Activated naive CD4-positive, alpha-beta T cell treated with anti-CD3 and anti-CD28 coated beads, Interleukin-2, amount 50 U/mL, for 24 hours (primary cell): ENCODE measurements around the gene CEP19.

Experiments used
- H3K27ac Mint-ChIP-seq: one replicate; pipeline ENCODE4 v1.8.0; 2021; ENCODE audit warnings: mild to moderate bottlenecking, mixed read lengths
- H3K27me3 Mint-ChIP-seq: one replicate; pipeline ENCODE4 v1.8.0; 2021; ENCODE audit warnings: mixed read lengths
- H3K36me3 Mint-ChIP-seq: one replicate; pipeline ENCODE4 v1.8.0; 2021; ENCODE audit warnings: mixed read lengths
- H3K4me1 Mint-ChIP-seq: one replicate; pipeline ENCODE4 v1.8.0; 2021; ENCODE audit warnings: mixed read lengths
- H3K4me3 Mint-ChIP-seq: one replicate; pipeline ENCODE4 v1.8.0; 2021; ENCODE audit warnings: mild to moderate bottlenecking, mixed read lengths
- H3K9me3 Mint-ChIP-seq: one replicate; pipeline ENCODE4 v1.8.0; 2021; ENCODE audit warnings: mixed read lengths

CEP19 gene

DNA sequence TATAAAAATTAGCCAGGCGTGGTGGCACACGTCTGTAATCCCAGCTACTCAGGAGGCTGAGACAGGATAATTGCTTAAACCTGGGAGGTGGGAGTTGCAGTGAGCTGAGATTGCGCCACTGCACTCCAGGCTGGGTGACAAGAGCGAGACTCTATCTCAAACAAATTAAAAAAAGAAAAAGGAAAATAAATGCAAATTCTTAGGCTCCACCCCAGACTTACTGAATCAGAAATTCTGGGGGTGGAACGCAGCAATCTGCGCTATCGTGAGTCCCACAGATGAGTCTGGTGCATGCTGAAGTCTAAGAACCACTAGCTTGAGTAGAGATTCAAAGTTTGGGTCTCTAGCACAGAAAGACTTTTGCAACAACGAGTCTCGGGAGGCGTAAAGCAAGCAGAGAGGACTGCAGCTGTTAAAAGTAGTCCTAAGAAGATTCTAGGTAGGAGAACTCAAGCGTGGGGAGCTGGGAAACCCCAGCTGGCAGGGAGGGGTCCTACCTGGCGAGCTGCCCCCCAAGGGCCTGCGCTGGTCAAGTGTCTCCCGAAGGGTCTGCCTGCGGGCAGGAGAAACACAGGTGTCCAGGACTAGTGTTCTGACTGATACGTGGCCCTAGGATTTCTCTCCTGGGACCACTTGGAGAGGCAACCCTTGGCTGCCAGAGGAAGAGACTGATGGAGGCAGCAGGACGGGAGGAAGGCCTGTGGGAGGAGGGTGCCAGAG is 21.9 kb downstream of the CEP19 start:
- Mint-ChIP-seq H3K4me1 (peaks cover 3% of the 10 kb centered on the region), H3K27ac (no peak overlapping the region), H3K27me3 (no peaks in the 10 kb centered on the region), H3K9me3 (no peaks in the 10 kb centered on the region), H3K36me3 (no peaks in the 10 kb centered on the region), H3K4me3 (no peak overlapping the region)

- Mint-ChIP-seq H3K4me1 (peaks cover 14% of the 10 kb centered on the region), H3K27ac (peak overlapping the region; percentile 4), H3K9me3 (no peaks in the 10 kb centered on the region), H3K4me3 (no peak overlapping the region), H3K27me3 (no peaks in the 10 kb centered on the region), H3K36me3 (no peaks in the 10 kb centered on the region)
Observed at GRCh38 chr3:196688349-196688748, 23.7 kb downstream of the CEP19 start.

DNA sequence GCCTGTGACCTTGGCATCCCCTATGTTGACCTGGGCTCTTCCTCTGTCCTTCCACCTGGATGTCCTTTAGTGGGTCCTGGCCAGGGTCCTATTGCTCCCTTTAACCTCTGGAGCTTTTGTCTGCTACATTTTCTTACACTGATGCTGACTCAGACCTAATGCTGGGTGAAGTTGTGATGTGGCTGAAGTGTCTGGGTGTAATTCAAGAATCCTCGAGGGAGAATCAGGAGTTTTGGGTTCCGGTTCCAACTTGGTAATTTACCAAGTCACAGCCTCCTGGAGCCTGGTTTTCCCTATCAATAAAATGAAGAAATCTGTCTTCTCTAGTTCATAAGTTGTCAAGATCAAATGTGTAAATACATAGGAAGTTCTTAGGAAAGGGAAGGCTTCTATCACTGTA is 25.6 kb downstream of the CEP19 start:
- Mint-ChIP-seq H3K36me3 (no peaks in the 10 kb centered on the region), H3K27me3 (no peaks in the 10 kb centered on the region), H3K4me3 (no peak overlapping the region), H3K4me1 (peaks cover 14% of the 10 kb centered on the region), H3K27ac (no peak overlapping the region), H3K9me3 (no peaks in the 10 kb centered on the region)

DNA sequence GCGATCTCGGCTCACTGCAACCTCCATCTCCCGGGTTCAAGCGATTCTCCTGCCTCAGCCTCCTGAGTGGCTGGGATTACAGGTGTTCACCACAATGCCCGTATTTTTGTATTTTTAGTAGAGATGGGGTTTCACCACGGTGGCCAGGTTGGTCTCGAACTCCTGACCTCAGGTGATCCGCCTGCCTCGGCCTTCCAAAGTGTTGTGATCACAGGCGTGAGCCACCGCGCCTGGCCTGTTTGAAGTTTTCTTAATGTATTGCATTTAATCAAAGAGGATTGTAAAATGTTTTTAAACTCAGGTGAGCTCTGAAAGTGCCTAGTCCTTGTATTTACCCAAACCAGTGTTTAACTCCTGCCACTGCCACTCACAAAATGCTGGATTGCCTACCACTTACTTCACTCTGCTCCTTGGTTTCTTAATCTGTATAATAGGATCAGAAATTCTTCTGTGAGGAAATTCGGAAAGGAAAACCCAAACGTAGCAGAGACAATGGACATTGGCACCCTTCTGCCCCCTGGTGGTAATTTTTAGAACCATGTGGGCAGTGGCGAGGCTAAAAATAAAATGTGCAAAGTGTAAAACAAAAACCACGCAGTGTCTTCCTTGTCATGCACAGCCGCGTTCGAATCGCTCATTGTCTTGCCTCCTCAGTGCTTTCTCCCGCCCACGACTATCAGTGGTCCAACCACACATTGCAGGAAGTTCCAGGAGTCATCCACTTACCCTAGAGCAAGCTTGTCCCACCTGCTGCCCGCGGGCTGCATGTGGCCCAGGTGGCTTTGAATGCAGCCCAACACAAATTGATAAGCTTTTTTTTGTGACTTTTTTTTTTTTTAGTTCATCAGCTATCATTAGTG is 27.3 kb downstream of the CEP19 start:
- Mint-ChIP-seq H3K27ac (no peak overlapping the region), H3K36me3 (no peaks in the 10 kb centered on the region), H3K27me3 (no peaks in the 10 kb centered on the region), H3K4me3 (no peak overlapping the region), H3K4me1 (peaks cover 14% of the 10 kb centered on the region), H3K9me3 (no peaks in the 10 kb centered on the region)

- Mint-ChIP-seq H3K9me3 (no peaks in the 10 kb centered on the region), H3K36me3 (no peaks in the 10 kb centered on the region), H3K4me3 (no peak overlapping the region), H3K27ac (peak overlapping the region; percentile 1), H3K4me1 (peaks cover 11% of the 10 kb centered on the region), H3K27me3 (no peaks in the 10 kb centered on the region)
Observed at GRCh38 chr3:196677931-196678330, 34.1 kb downstream of the CEP19 start.

DNA sequence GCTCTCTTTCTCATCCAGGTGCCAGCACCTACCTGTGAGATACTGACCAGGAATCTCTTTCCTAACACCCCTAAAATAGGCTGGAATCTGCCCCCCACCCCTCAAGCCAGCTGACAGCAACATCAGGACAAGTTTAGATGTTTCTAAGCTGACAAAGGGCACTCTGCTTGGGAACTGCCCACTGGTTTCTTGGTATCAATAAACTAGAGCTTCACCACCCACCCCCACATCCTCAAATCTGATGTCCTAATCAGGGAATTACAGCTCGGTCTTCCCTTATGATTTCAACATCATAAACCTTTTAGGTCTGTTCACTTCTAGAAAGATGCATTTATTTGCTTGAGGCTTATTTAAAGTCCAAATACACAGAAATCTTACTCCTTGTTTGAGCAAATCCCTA is 34.7 kb downstream of the CEP19 start:
- H3K4me3 Mint-ChIP-seq, result no peak overlapping the region
- no peaks in the 10 kb centered on the region for H3K9me3 Mint-ChIP-seq
- no peaks in the 10 kb centered on the region for H3K27me3 Mint-ChIP-seq
- H3K27ac Mint-ChIP-seq, result no peak overlapping the region
- peaks cover 11% of the 10 kb centered on the region for H3K4me1 Mint-ChIP-seq
- H3K36me3 Mint-ChIP-seq, result no peaks in the 10 kb centered on the region

- no peaks in the 10 kb centered on the region for H3K36me3 Mint-ChIP-seq
- H3K4me3 Mint-ChIP-seq, result no peak overlapping the region
- peaks cover 27% of the 10 kb centered on the region for H3K4me1 Mint-ChIP-seq
- no peaks in the 10 kb centered on the region for H3K27me3 Mint-ChIP-seq
- no peaks in the 10 kb centered on the region for H3K9me3 Mint-ChIP-seq
- no peak overlapping the region for H3K27ac Mint-ChIP-seq
Observed at GRCh38 chr3:196673632-196674031, 38.4 kb downstream of the CEP19 start.

DNA sequence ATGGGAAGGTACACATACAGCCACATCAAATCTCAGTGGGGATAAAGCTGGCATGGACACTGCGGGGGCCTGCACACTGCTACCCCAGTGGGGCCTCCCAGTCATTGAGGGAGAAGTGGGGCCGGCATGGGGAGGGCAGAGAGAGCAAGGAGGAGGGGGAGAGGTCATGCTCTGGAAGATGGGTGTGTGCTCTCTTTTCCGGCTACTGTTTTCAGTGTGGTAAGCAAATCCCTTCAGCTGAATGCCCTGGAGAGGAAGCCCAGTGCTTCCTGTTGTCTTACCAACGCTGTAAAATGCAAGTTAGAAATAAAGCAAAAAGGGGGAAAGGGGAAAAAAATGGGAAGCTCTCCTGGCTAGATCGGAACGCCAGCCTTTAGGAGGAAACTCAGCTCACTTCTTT is 41.7 kb downstream of the CEP19 start:
- H3K27me3 Mint-ChIP-seq, result no peaks in the 10 kb centered on the region
- H3K36me3 Mint-ChIP-seq, result no peaks in the 10 kb centered on the region
- H3K9me3 Mint-ChIP-seq, result no peaks in the 10 kb centered on the region
- peak overlapping the region; percentile 73 for H3K4me3 Mint-ChIP-seq
- peaks cover 16% of the 10 kb centered on the region for H3K4me1 Mint-ChIP-seq
- H3K27ac Mint-ChIP-seq, result peak overlapping the region; percentile 90

DNA sequence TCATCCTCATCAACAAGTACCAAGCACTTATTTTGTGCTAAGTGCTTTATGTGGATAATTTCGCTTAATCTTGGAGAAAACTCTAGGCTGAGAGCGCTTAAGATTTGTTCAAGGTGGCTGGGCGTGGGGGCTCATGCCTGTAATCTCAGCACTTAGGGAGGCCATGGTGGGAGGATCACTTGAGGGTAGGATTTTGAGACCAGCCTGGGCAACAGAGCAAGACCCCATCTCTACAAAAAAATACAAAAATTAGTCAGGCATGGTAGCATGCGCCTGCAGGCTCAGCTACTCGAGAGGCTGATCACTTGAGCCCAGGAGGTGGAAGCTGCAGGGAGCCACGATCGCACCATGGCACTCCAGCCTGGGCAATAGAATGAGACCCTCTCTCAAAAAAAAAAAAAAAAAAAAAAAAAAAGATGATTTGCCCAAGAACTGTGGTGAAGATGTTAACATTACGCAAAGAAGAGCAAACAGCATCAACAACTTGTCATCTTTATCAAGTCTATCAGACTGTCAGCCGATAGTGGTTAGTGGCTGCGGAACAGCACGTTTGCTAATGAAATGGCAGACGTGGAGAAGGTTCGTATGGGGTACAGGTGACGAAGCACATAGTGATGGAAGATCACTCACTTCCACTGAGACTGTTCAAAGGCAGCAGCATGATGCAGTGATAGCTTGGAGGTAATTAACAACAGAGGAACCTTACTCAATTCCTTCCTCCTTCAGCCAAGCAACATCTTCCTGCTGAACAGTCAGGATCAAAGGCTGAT is 44.8 kb downstream of the CEP19 start:
- Mint-ChIP-seq H3K4me1 (peaks cover 16% of the 10 kb centered on the region), H3K27me3 (no peaks in the 10 kb centered on the region), H3K9me3 (no peaks in the 10 kb centered on the region), H3K27ac (no peak overlapping the region), H3K4me3 (no peak overlapping the region), H3K36me3 (no peaks in the 10 kb centered on the region)

- Mint-ChIP-seq H3K27me3 (no peaks in the 10 kb centered on the region), H3K4me3 (no peak overlapping the region), H3K4me1 (peaks cover 10% of the 10 kb centered on the region), H3K9me3 (no peaks in the 10 kb centered on the region), H3K36me3 (peaks cover 1% of the 10 kb centered on the region), H3K27ac (no peak overlapping the region)
Observed at GRCh38 chr3:196666001-196666867, 45.8 kb downstream of the CEP19 start.

DNA sequence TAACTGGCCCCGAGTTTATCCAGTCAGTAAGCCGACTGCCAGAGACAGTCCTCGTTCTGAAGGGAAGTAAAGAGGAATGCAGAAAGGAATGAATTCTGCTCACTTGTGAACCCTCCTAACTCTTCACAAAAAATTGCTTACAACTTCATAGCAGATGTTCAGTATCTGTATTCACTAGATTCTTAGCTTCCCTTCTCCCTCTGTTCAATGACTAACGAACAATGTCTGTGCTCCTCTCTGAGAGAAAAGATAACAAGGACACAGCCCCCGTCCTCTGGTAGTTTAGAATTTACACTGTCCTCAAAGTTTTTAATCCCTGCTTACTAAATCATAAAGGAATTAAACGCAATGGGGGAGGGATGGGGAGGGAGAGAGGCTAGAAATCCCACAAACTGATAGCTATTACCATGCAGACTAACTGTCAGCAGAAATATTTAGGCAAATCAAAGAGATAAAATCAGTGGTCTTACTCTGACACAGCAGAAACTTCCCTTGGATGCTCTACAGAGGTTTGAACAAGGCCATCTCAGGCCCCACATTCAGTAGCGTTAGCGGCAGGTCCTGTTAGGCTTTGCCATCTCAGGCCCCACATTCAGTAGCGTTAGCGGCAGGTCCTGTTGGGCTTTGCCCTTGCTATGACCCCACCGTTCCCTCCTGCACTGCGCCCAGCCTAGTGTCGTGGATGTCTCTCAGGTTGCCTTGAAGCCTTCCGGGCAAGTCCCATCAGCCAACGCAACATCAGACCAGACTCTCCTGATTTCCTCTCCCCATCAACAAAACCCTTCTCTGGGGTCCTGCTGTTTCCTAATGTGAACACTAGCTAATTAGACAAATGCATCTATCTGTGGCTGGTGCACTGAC is 49.1 kb downstream of the CEP19 start:
- Mint-ChIP-seq H3K9me3 (no peaks in the 10 kb centered on the region), H3K4me3 (no peak overlapping the region), H3K36me3 (peaks cover 4% of the 10 kb centered on the region), H3K4me1 (no peaks in the 10 kb centered on the region), H3K27ac (no peak overlapping the region), H3K27me3 (no peaks in the 10 kb centered on the region)

DNA sequence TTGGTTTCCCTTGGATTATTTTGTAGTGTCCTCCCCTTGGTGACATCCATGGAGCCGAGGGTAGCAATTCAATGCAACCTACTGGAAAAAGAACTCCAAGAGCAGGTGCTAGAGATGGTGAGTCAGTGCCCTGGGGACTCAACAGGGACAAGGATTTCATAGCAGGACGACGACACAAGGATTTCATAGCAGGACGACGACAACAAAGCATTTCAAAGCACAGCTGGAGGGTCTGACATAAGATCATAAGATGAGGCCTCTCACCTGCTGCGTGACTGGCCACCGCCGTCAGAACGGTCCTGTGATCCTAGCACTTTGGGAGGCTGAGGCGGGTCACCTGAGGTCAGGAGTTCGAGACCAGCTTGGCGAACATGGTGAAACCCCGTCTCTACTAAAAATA is 50.0 kb downstream of the CEP19 start:
- H3K27me3 Mint-ChIP-seq, result no peaks in the 10 kb centered on the region
- no peak overlapping the region for H3K4me3 Mint-ChIP-seq
- no peaks in the 10 kb centered on the region for H3K4me1 Mint-ChIP-seq
- H3K36me3 Mint-ChIP-seq, result peaks cover 4% of the 10 kb centered on the region
- no peak overlapping the region for H3K27ac Mint-ChIP-seq
- H3K9me3 Mint-ChIP-seq, result no peaks in the 10 kb centered on the region

DNA sequence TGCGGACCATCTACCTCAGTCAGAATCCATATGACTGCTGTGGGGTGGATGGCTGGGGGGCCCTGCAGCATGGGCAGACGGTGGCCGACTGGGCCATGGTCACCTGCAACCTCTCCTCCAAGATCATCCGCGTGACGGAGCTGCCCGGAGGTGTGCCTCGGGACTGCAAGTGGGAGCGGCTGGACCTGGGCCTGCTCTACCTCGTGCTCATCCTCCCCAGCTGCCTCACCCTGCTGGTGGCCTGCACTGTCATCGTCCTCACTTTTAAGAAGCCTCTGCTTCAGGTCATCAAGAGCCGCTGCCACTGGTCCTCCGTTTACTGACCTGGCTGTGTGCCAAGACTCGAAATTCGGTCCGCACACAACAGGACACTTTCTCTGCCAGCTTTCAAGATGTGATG is 50.6 kb downstream of the CEP19 start:
- Mint-ChIP-seq H3K36me3 (peaks cover 4% of the 10 kb centered on the region), H3K9me3 (no peaks in the 10 kb centered on the region), H3K27me3 (no peaks in the 10 kb centered on the region), H3K4me1 (no peaks in the 10 kb centered on the region), H3K27ac (no peak overlapping the region), H3K4me3 (no peak overlapping the region)

DNA sequence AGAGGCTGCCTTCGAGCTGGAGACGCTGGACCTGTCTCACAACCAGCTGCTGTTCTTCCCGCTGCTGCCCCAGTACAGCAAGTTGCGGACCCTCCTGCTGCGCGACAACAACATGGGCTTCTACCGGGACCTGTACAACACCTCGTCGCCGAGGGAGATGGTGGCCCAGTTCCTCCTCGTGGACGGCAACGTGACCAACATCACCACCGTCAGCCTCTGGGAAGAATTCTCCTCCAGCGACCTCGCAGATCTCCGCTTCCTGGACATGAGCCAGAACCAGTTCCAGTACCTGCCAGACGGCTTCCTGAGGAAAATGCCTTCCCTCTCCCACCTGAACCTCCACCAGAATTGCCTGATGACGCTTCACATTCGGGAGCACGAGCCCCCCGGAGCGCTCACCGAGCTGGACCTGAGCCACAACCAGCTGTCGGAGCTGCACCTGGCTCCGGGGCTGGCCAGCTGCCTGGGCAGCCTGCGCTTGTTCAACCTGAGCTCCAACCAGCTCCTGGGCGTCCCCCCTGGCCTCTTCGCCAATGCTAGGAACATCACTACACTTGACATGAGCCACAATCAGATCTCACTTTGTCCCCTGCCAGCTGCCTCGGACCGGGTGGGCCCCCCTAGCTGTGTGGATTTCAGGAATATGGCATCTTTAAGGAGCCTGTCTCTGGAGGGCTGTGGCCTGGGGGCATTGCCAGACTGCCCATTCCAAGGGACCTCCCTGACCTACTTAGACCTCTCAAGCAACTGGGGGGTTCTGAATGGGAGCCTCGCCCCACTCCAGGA is 51.5 kb downstream of the CEP19 start:
- H3K27me3 Mint-ChIP-seq, result no peaks in the 10 kb centered on the region
- H3K36me3 Mint-ChIP-seq, result peaks cover 6% of the 10 kb centered on the region
- H3K4me3 Mint-ChIP-seq, result no peak overlapping the region
- no peaks in the 10 kb centered on the region for H3K9me3 Mint-ChIP-seq
- no peaks in the 10 kb centered on the region for H3K4me1 Mint-ChIP-seq
- H3K27ac Mint-ChIP-seq, result no peak overlapping the region
